HG03457 (cell line): ENCODE results near the gene CCDC50.

Experiments used
- ATAC-seq: cut with Tn5 transposase; IDR thresholded peaks from one replicate; pipeline ENCODE4 v1.9.1; 2021; ENCODE audit warnings: moderate number of reproducible peaks; ENCODE audit not compliant: unreplicated experiment

Gene CCDC50

GRCh38 chr3:191415566-191415965 is 86.4 kb downstream of the CCDC50 start:
- ATAC-seq: no peak

GRCh38 chr3:191417457-191417729 is 88.2 kb downstream of the CCDC50 start:
- no peak for ATAC-seq

GRCh38 chr3:191420771-191421170 is 91.6 kb downstream of the CCDC50 start:
- no peak for ATAC-seq

- no peak for ATAC-seq
Observed at GRCh38 chr3:191424881-191425280, 95.7 kb downstream of the CCDC50 start.

- ATAC-seq: no peak
Observed at GRCh38 chr3:191425322-191425734, 96.1 kb downstream of the CCDC50 start.

- no peak for ATAC-seq
Observed at GRCh38 chr3:191426311-191426710, 97.1 kb downstream of the CCDC50 start.

GRCh38 chr3:191428177-191428576 is 99.0 kb downstream of the CCDC50 start:
- ATAC-seq: no peak

- no peak for ATAC-seq
Observed at GRCh38 chr3:191430103-191430502, 100.9 kb downstream of the CCDC50 start.

GRCh38 chr3:191431160-191431822 is 102.1 kb downstream of the CCDC50 start:
- no peak for ATAC-seq

GRCh38 chr3:191432162-191432561 is 103.0 kb downstream of the CCDC50 start:
- no peak for ATAC-seq

- no peak for ATAC-seq
Observed at GRCh38 chr3:191434024-191434423, 104.8 kb downstream of the CCDC50 start.

GRCh38 chr3:191435981-191436380 is 106.8 kb downstream of the CCDC50 start:
- ATAC-seq: no peak

GRCh38 chr3:191438150-191438814 is 109.1 kb downstream of the CCDC50 start:
- no peak for ATAC-seq

GRCh38 chr3:191440532-191440931 is 111.3 kb downstream of the CCDC50 start:
- no peak for ATAC-seq

- no peak for ATAC-seq
Observed at GRCh38 chr3:191441687-191442086, 112.5 kb downstream of the CCDC50 start.

GRCh38 chr3:191444569-191444968 is 115.4 kb downstream of the CCDC50 start:
- ATAC-seq: no peak
